GM18499 (cell line): ENCODE results near the gene BMAL1.

Experiments used
- ATAC-seq: cut with Tn5 transposase; IDR thresholded peaks from one replicate; pipeline ENCODE4 v1.9.1; 2021; ENCODE audit warnings: moderate number of reproducible peaks; ENCODE audit not compliant: insufficient read depth, unreplicated experiment

Gene BMAL1

GRCh38 chr11:13289081-13289480 is 11.5 kb downstream of the BMAL1 start:
- ATAC-seq = no peak

- no peak for ATAC-seq
Observed at GRCh38 chr11:13290221-13290980, 12.8 kb downstream of the BMAL1 start.

- no peak for ATAC-seq
Observed at GRCh38 chr11:13291361-13291760, 13.8 kb downstream of the BMAL1 start.

GRCh38 chr11:13291800-13292199 is 14.2 kb downstream of the BMAL1 start:
- no peak for ATAC-seq

- no peak for ATAC-seq
Observed at GRCh38 chr11:13292970-13293369, 15.4 kb downstream of the BMAL1 start.

- ATAC-seq = no peak
Observed at GRCh38 chr11:13294178-13294577, 16.6 kb downstream of the BMAL1 start.

GRCh38 chr11:13294771-13295579 is 17.4 kb downstream of the BMAL1 start:
- ATAC-seq = no peak

GRCh38 chr11:13297308-13297916 is 19.8 kb downstream of the BMAL1 start:
- no peak for ATAC-seq

- ATAC-seq = no peak
Observed at GRCh38 chr11:13297917-13298356, 20.3 kb downstream of the BMAL1 start.

- no peak for ATAC-seq
Observed at GRCh38 chr11:13298765-13299164, 21.2 kb downstream of the BMAL1 start.

- no peak for ATAC-seq
Observed at GRCh38 chr11:13301522-13301921, 23.9 kb downstream of the BMAL1 start.

- ATAC-seq = no peak
Observed at GRCh38 chr11:13302420-13302958, 24.9 kb downstream of the BMAL1 start.

- no peak for ATAC-seq
Observed at GRCh38 chr11:13303668-13304649, 26.4 kb downstream of the BMAL1 start.

- no peak for ATAC-seq
Observed at GRCh38 chr11:13304655-13305335, 27.2 kb downstream of the BMAL1 start.

GRCh38 chr11:13308704-13309103 is 31.1 kb downstream of the BMAL1 start:
- no peak for ATAC-seq

GRCh38 chr11:13309156-13309555 is 31.6 kb downstream of the BMAL1 start:
- no peak for ATAC-seq

GRCh38 chr11:13310443-13310842 is 32.9 kb downstream of the BMAL1 start:
- ATAC-seq = no peak

- no peak for ATAC-seq
Observed at GRCh38 chr11:13311570-13311969, 34.0 kb downstream of the BMAL1 start.
